B cell (primary cell): ENCODE data around the gene SLC35G2.

Experiments
- EZH2 ChIP-seq: IDR thresholded peaks from 2 replicates; pipeline ENCODE4 v1.6.1; 2012; ENCODE audit warnings: borderline replicate concordance, low read depth, mild to moderate bottlenecking, moderate library complexity, low read length; ENCODE audit not compliant: insufficient read depth, poor library complexity, severe bottlenecking
- TF ChIP-seq, protein P1 (sequence below): fragments of 200-600 bp; IDR thresholded peaks from one replicate; pipeline ENCODE4 v1.8.0; 2022; ENCODE audit warnings: antibody characterized with exemption, mild to moderate bottlenecking

DNA sequence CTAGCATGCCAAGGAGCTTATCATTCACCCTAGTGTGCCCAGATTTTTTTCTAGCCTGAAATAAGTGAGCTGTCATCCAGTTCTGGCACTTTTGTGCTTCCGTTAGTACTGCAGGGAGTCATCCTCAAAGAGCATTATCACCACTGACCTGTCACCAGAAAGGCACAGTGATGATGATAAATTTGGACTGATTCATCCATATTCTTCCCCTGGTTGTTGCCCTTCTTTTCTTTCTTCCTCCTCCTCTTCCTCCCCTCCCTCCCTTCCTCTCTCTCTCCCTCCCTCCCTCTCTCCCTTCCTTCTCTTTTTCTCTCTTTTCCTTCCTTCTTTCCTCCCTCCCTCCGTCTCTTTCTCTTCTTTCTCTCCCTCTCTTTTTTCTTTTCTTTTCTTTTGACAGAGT lies 21.3 kb downstream of the SLC35G2 start:
- TF ChIP-seq, protein P1, sequence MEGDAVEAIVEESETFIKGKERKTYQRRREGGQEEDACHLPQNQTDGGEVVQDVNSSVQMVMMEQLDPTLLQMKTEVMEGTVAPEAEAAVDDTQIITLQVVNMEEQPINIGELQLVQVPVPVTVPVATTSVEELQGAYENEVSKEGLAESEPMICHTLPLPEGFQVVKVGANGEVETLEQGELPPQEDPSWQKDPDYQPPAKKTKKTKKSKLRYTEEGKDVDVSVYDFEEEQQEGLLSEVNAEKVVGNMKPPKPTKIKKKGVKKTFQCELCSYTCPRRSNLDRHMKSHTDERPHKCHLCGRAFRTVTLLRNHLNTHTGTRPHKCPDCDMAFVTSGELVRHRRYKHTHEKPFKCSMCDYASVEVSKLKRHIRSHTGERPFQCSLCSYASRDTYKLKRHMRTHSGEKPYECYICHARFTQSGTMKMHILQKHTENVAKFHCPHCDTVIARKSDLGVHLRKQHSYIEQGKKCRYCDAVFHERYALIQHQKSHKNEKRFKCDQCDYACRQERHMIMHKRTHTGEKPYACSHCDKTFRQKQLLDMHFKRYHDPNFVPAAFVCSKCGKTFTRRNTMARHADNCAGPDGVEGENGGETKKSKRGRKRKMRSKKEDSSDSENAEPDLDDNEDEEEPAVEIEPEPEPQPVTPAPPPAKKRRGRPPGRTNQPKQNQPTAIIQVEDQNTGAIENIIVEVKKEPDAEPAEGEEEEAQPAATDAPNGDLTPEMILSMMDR, result no peak
- no peak for TF ChIP-seq EZH2
